ENCODE measurements around the gene EIF3A. TPM values are rescaled to one million over a fixed set of nuclear protein-coding genes. Genes with fewer than 3 reads are reported as not detected.

EIF3A gene
- total and polyA plus RNA-seq, 2 of the 8 experiments (the other 6 are each of a cell fraction or from before 2014, with no cell fraction given) = 26.8 to 209 TPM

DNA sequence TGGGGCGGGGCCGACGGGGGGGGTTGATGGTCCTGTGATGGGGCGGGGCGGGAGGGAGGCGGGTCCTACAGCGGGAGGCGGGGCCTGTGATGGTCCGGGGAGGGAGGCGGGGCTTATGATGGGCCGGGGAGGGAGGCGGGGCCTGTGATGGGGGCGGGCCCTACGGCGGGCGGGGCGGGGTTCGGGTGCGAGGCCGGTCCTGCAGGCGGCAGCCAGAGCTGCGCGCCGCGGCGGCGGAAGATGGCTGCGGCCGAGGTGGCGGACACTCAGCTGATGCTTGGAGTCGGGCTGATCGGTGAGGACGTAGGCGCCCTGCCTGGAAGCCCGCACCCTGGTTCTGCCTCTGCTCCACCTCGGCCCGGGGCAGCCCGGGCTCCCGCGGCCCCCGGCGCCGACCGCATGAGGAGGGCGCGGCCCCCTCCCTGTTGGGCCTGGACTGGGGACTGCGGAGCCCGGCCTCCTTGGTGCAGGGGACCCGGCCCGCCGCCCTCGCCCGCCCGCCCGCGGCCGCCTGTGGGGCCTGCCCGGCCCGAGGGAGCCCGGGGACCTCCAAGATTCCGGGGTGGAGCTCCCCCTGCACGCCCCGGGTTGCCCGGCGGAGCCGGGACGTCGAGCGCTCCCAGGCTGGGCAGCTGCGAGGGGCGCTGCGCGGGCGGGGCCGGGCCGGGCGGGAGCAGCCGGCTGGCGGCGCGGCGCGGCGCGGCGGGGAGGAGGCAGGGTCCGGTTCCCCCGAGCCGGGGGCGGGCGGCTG, 23.5 kb upstream of the EIF3A start, which contains the start of gene DENND10 (continued):
- TF ChIP-seq EZH2 (IDR thresholded peaks at IDR 0.05; ENCODE audit: low read depth, low read length, severe bottlenecking) (no peak), CREB1 (IDR thresholded peaks at IDR 0.05) (0 out of 2 replicates have a peak, but pooled peaks have one; percentile 8), RAD21 (IDR thresholded peaks at IDR 0.05 in 1 of 2, conservative IDR thresholded peaks at IDR 0.05 in 1 of 2; ENCODE audit: low read depth in 2 of 2, low read length in 2 of 2) (no peak), GABPA (IDR thresholded peaks at IDR 0.05; ENCODE audit: borderline replicate concordance, insufficient read depth, low read length) (no peak), POU5F1 (IDR thresholded peaks at IDR 0.05; ENCODE audit: low read depth, low read length) (no peak), KDM1A (IDR thresholded peaks at IDR 0.05; ENCODE audit: borderline replicate concordance, low read length) (no peak), KDM4A (IDR thresholded peaks at IDR 0.05; ENCODE audit: low read depth, low read length, severe bottlenecking) (peak; percentile 71), SIRT6 (IDR thresholded peaks at IDR 0.05; ENCODE audit: low read length) (no peak), RXRA (IDR thresholded peaks at IDR 0.05; ENCODE audit: insufficient read depth, low read depth, low read length) (no peak), GTF2F1 (IDR thresholded peaks at IDR 0.05; ENCODE audit: borderline replicate concordance, low read depth, low read length) (no peak), YY1 (IDR thresholded peaks at IDR 0.05; ENCODE audit: low read depth, low read length) (peak; percentile 77; the same call in 1 of the 2 replicates), PHF8 (conservative IDR thresholded peaks at IDR 0.05; ENCODE audit: low read depth, low read length) (peak; percentile 94), CTBP2 (IDR thresholded peaks at IDR 0.05; ENCODE audit: borderline replicate concordance, insufficient read depth, insufficient read length, low read length) (no peak), NANOG (IDR thresholded peaks at IDR 0.05; ENCODE audit: insufficient read depth, low read depth, low read length, poor library complexity, severe bottlenecking) (no peak), BACH1 (IDR thresholded peaks at IDR 0.05; ENCODE audit: low read length) (no peak), TAF1 (IDR thresholded peaks at IDR 0.05; ENCODE audit: low read depth, low read length) (peak; percentile 88), SIN3A (conservative IDR thresholded peaks at IDR 0.05 in 1 of 2, IDR thresholded peaks at IDR 0.05 in 1 of 2; ENCODE audit: low read depth in 1 of 2, low read length in 2 of 2) (peak; percentile 32 to 72; a peak in 1 of 4 replicates)
- TF ChIP-seq, protein P1, sequence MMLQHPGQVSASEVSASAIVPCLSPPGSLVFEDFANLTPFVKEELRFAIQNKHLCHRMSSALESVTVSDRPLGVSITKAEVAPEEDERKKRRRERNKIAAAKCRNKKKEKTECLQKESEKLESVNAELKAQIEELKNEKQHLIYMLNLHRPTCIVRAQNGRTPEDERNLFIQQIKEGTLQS (IDR thresholded peaks at IDR 0.05; ENCODE audit: insufficient read depth, low read depth, low read length) = no peak
- TF ChIP-seq, protein P2, sequence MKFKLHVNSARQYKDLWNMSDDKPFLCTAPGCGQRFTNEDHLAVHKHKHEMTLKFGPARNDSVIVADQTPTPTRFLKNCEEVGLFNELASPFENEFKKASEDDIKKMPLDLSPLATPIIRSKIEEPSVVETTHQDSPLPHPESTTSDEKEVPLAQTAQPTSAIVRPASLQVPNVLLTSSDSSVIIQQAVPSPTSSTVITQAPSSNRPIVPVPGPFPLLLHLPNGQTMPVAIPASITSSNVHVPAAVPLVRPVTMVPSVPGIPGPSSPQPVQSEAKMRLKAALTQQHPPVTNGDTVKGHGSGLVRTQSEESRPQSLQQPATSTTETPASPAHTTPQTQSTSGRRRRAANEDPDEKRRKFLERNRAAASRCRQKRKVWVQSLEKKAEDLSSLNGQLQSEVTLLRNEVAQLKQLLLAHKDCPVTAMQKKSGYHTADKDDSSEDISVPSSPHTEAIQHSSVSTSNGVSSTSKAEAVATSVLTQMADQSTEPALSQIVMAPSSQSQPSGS (IDR thresholded peaks at IDR 0.05; ENCODE audit: low read length) = no peak
- TF ChIP-seq, protein P3, sequence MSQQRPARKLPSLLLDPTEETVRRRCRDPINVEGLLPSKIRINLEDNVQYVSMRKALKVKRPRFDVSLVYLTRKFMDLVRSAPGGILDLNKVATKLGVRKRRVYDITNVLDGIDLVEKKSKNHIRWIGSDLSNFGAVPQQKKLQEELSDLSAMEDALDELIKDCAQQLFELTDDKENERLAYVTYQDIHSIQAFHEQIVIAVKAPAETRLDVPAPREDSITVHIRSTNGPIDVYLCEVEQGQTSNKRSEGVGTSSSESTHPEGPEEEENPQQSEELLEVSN (IDR thresholded peaks at IDR 0.05) = no peak
